ENCODE results near the gene OR6J1. TPM values are rescaled to one million over a fixed set of nuclear protein-coding genes. Genes with fewer than 3 reads are reported as not detected.
"Not testable (repeated sequence)": the region's sequence is repeated elsewhere in the genome, so short reads cannot be mapped to it uniquely, and the experiment has no call there.

Gene OR6J1
- total RNA-seq, 1 donor from 2014 or later = not detected

DNA sequence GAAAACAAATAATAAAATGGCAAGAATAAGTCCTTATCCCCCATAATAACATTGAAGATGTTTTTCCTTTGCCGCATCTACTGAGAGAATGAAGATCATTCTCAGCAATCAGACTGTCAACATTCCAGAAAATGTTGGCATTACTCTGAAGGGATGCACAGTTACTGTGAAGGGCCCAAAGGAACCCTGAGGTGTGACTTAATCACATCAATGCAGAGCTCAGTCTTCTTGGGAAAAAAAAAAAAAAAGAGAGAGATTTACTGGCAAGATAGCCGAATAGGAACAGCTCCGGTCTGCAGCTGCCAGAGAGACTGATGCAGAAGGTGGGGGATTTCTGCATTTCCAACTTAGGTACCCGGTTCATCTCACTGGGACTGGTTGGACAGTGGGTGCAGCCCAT, 41.3 kb upstream of the OR6J1 start:
- TF ChIP-seq CTCF (IDR thresholded peaks at IDR 0.05; ENCODE audit: unreplicated experiment) = no peak
- Mint-ChIP-seq H3K4me1 (ENCODE audit: low read depth) (no peaks in the 10 kb centered on the region), H3K4me3 (ENCODE audit: low read depth) (no peak overlapping the region), H3K27ac (no peak overlapping the region), H3K9me3 (ENCODE audit: low read depth) (peaks cover 6% of the 10 kb centered on the region), H3K36me3 (ENCODE audit: insufficient read depth) (no peaks in the 10 kb centered on the region), H3K27me3 (no peaks in the 10 kb centered on the region)
- no peak for DNase-seq (ENCODE audit: low spot score, unreplicated experiment)

DNA sequence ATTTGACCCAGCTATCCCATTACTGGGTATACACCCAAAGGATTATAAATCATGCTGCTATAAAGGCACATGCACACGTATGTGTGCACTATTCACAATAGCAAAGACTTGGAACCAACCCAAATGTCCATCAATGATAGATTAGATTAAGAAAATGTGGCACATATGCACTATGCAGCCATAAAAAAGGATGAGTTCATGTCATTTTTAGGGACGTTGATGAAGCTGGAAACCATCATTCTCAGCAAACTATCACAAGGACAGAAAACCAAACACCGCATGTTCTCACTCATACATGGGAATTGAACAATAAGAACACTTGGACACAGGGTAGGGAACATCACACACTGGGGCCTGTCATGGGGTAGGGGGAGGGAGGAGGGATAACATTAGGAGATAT, 39.3 kb upstream of the OR6J1 start:
- DNase-seq (ENCODE audit: low spot score, unreplicated experiment); H3K27me3 Mint-ChIP-seq; H3K27ac Mint-ChIP-seq; H3K36me3 Mint-ChIP-seq (ENCODE audit: insufficient read depth); H3K4me1 Mint-ChIP-seq (ENCODE audit: low read depth); H3K4me3 Mint-ChIP-seq (ENCODE audit: low read depth): not testable (repeated sequence)
- H3K9me3 Mint-ChIP-seq (ENCODE audit: low read depth) = peaks cover 12% of the 10 kb centered on the region

DNA sequence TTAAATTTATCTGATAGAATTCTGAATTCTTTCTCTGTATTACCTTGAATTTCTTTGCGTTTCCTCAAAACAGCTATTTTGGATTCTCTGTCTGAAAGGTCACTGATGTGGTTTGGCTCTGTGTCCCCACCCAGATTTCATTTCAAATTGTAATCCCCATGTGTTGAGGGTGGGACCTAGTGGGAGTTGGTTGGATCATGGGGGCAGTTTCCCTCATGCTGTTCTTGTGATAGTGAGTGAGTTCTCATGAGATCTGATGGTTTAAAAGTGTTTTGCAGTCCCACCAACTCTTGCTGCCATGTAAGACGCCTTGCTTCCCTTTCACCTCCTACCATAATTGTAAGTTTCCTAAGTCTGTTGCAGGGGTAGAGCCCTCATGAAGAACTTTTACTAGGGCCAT, 34.1 kb upstream of the OR6J1 start:
- DNase-seq (ENCODE audit: low spot score, unreplicated experiment) = no peak
- Mint-ChIP-seq H3K27ac (no peak overlapping the region), H3K4me3 (ENCODE audit: low read depth) (no peak overlapping the region), H3K9me3 (ENCODE audit: low read depth) (peaks cover 10% of the 10 kb centered on the region), H3K4me1 (ENCODE audit: low read depth) (peaks cover 2% of the 10 kb centered on the region), H3K27me3 (no peaks in the 10 kb centered on the region), H3K36me3 (ENCODE audit: insufficient read depth) (no peaks in the 10 kb centered on the region)
- TF ChIP-seq CTCF (IDR thresholded peaks at IDR 0.05; ENCODE audit: unreplicated experiment) = no peak

DNA sequence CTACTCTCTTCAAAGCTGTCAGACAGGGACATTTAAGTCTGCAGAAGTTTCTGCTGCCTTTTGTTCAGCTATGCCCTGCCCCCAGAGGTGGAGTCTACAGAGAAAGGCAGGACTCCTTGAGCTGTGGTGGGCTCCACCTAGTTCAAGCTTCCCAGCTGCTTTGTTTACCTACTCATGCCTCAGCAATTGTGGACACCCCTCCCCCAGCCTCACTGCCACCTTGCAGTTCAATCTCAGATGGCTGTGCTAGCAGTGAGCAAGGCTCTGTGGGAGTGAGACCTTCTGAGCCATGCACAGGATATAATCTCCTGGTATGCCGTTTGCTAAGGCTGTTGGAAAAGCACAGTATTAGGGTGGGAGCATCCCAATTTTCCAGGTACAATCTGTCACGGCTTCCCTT, 33.4 kb upstream of the OR6J1 start:
- not testable (repeated sequence) for H3K27ac Mint-ChIP-seq; H3K4me3 Mint-ChIP-seq (ENCODE audit: low read depth); DNase-seq (ENCODE audit: low spot score, unreplicated experiment); H3K4me1 Mint-ChIP-seq (ENCODE audit: low read depth); H3K27me3 Mint-ChIP-seq; H3K9me3 Mint-ChIP-seq (ENCODE audit: low read depth); H3K36me3 Mint-ChIP-seq (ENCODE audit: insufficient read depth)

DNA sequence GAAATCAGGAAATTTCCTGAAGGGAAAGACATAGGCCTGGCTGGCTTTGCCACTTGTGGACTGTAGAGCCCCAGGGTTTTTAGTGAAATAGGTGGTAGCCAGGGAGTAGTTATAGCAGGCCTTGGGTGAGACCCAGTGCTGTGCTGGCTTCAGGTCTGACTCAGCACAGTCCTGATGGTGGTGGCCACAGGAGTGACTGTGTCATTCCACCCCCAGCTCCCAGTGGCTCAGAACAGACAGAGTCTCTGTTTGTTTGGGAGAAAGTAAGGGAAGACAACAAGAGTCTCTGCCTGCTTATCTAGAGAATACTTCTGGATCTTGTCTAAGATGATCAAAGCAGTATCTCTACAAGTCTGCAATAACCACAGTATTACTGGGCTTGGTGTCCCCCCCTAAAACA, 27.5 kb upstream of the OR6J1 start:
- peaks cover 2% of the 10 kb centered on the region for H3K9me3 Mint-ChIP-seq (ENCODE audit: low read depth)
- H3K4me1 Mint-ChIP-seq (ENCODE audit: low read depth) = no peaks in the 10 kb centered on the region
- TF ChIP-seq CTCF (IDR thresholded peaks at IDR 0.05; ENCODE audit: unreplicated experiment) = no peak
- no peak overlapping the region for H3K27ac Mint-ChIP-seq
- H3K27me3 Mint-ChIP-seq = no peaks in the 10 kb centered on the region
- H3K4me3 Mint-ChIP-seq (ENCODE audit: low read depth) = no peak overlapping the region
- no peaks in the 10 kb centered on the region for H3K36me3 Mint-ChIP-seq (ENCODE audit: insufficient read depth)
- no peak for DNase-seq (ENCODE audit: low spot score, unreplicated experiment)

- Mint-ChIP-seq H3K27ac (no peak overlapping the region), H3K36me3 (ENCODE audit: insufficient read depth) (no peaks in the 10 kb centered on the region), H3K4me3 (ENCODE audit: low read depth) (no peak overlapping the region), H3K27me3 (no peaks in the 10 kb centered on the region), H3K4me1 (ENCODE audit: low read depth) (no peaks in the 10 kb centered on the region), H3K9me3 (ENCODE audit: low read depth) (no peaks in the 10 kb centered on the region)
- TF ChIP-seq CTCF (IDR thresholded peaks at IDR 0.05; ENCODE audit: unreplicated experiment) = no peak
- no peak for DNase-seq (ENCODE audit: low spot score, unreplicated experiment)
Measured at GRCh38 chr14:22668863-22669262, 24.7 kb upstream of the OR6J1 start.

Measured in progenitor cell of endocrine pancreas (in vitro differentiated cells).